DMS53 (cell line): Measurements from ENCODE around the gene PACC1.
"Not testable (repeated sequence)": the region's sequence is repeated elsewhere in the genome, so short reads cannot be mapped to it uniquely, and the experiment has no call there.

ENCODE experiments used
- DNase-seq: peaks from one replicate; lab custom pipeline; 2025; lab: John Stamatoyannopoulos, UW

The PACC1 gene

DNA sequence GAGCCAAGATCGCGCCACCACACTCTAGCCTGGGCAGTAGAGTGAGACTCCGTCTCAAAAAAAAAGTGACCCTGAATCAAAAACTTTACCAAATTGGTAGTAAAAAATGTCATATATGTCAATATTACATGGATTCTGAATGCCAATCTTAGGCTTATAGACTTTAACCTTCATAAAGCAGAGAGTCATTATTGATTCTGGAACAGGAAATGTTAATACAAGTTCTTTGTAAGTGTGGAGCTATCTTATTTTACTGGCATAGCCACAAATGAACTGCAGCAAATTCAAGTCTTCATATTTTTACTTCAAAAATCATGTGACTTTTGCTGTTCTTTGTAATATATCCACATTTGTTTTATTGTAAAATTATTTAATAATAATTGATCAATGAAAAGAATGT lies 88.1 kb downstream of the PACC1 start:
- DNase-seq, result no peak

DNA sequence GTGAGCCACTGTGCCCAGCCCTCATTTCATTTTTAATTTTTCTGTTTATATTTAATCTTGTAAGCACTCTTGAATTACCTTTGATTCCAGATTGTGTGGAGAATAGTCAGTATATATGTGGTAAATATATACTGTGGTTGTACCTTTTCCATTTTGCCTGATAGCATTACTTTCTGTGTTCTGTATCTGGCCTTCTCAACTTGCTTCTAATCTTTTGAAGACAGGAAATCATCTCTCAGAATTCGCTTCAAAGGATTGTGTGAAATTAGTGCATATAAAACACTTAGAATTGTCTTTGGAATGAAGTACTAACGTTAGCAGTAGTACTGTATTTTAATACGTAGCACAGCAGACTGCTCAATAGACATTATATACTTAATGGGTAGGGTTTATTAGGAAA lies 91.6 kb downstream of the PACC1 start:
- no peak for DNase-seq

DNA sequence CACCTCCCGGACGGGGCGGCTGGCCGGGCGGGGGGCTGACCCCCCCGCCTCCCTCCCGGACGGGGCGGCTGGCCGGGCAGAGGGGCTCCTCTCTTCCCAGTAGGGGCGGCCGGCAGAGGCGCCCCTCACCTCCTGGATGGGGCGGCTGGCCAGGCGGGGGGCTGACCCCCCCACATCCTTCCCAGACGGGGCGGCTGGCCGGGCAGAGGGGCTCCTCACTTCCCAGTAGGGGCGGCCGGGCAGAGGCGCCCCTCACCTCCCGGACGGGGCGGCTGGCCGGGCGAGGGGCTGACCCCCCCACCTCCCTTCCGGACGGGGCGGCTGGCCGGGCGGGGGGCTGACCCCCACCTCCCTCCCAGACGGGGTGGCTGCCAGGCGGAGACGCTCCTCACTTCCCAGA lies 93.7 kb downstream of the PACC1 start:
- not testable (repeated sequence) for DNase-seq

DNA sequence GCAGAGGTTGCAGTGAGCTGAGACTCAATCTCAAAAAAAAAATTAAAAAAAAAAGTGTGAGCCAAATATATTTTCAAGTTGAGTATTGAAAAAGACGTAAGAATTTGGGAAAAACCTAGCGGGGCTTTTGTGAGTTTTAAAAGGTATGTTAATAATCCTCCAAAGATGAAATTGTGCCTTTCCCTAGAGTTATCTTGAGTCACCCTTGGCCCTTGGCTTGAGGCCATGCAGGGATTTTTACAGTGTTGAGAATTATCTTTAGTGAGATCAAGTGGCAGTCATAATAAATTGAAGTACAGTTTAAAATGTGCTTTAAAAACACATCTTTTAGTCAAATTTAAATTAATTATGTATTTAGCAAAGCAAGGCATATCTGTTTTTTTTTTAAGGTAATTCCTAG lies 96.8 kb downstream of the PACC1 start:
- no peak for DNase-seq

DNA sequence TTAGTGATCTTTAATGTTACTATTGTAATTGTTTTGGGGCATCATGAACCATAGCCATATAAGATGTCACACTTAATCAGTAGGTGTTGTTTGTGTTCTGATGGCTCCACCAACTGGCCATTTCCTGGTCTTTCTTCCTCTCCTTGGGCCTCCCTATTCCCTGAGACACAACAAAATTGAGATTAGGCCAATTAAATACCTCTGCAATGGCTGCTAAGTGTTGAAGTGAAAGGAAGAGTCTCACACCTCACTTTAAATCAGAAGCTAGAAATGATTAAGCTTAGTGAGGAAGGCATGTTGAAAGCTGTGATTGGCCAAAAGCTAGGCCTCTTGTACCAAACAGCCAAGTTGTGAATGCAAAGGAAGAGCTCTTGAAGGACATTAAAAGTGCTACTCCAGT lies 98.8 kb downstream of the PACC1 start:
- peak; percentile 62 for DNase-seq

DNA sequence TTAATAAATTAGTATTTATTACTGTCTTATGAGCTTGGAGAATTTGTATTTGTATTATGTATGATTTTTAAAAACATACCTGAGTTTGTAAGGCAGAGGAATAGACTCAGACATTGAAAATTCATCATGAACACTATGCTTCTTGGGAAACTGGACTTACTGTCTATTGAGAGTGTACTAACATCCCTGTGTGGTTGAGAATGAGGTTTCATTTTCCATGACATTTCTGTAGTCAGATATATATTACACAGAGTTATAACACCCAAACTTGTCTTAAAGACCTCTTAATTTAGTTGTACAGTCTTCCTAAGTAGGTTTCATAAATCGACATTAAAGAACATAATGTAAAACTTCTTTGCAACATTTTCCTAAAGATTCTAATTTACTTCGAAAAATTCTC lies 99.5 kb downstream of the PACC1 start:
- DNase-seq, result no peak
